Measurements from ENCODE around the gene TXNIP. TPM values are rescaled to one million over a fixed set of nuclear protein-coding genes. Genes with fewer than 3 reads are reported as not detected.
"Not testable (repeated sequence)": the region's sequence is repeated elsewhere in the genome, so short reads cannot be mapped to it uniquely, and the experiment has no call there.

The TXNIP gene
- total RNA-seq, 1 experiment from 2014 or later: 23.2 TPM

- no peaks in the 10 kb centered on the region for H3K23me2 ChIP-seq (ENCODE audit: insufficient read length, low read depth, low read length, poor library complexity, severe bottlenecking)
- H3T11ph ChIP-seq (ENCODE audit: low read length): no peak overlapping the region
- Mint-ChIP-seq H3K36me3 (ENCODE audit: insufficient read depth in 1 of 3, low read depth in 3 of 3) (no peaks in the 10 kb centered on the region), H3K27me3 (ENCODE audit: low read depth) (peaks cover 2% of the 10 kb centered on the region; the same call in 1 of the 2 replicates), H3K9me3 (no peaks in the 10 kb centered on the region), H3K4me3 (no peak overlapping the region), H3K27ac (no peak overlapping the region), H3K4me1 (peaks cover 4 to 6% of the 10 kb centered on the region in 2 experiments; a peak in 3 of 4 replicates)
- no peak overlapping the region for H3K56ac ChIP-seq (ENCODE audit: insufficient read length, low read depth, low read length)
- no peak overlapping the region for H2BK15ac ChIP-seq (ENCODE audit: low read depth, low read length)
- H2BK20ac ChIP-seq (ENCODE audit: low read depth, low read length, poor library complexity, severe bottlenecking): no peak overlapping the region
- no peak overlapping the region for H4K91ac ChIP-seq (ENCODE audit: insufficient read length, low read depth, low read length)
- no peaks in the 10 kb centered on the region for H3K9me3 ChIP-seq (ENCODE audit: control insufficient read depth, low read depth, low read length)
- no peak overlapping the region for H2AK5ac ChIP-seq (ENCODE audit: insufficient read length, low read length)
- no peaks in the 10 kb centered on the region for H3K79me2 ChIP-seq (ENCODE audit: insufficient read depth, low read length)
- H3K4me2 ChIP-seq (ENCODE audit: insufficient read depth, insufficient read length, low read length): no peak overlapping the region
- H3K4me1 ChIP-seq (ENCODE audit: insufficient read depth, low read length): no peaks in the 10 kb centered on the region
- no peak overlapping the region for H3K4ac ChIP-seq (ENCODE audit: low read depth, low read length)
- no peak overlapping the region for H3K14ac ChIP-seq (ENCODE audit: insufficient read depth, low read length)
- H4K5ac ChIP-seq (ENCODE audit: insufficient read length, low read depth, low read length): no peak overlapping the region
- no peak overlapping the region for H2BK5ac ChIP-seq (ENCODE audit: insufficient read length, low read length)
- no peaks in the 10 kb centered on the region for H4K20me1 ChIP-seq (ENCODE audit: control insufficient read depth, insufficient read depth, insufficient read length)
- no peak for DNase-seq
- H3K18ac ChIP-seq (ENCODE audit: insufficient read length, low read depth, low read length): no peak overlapping the region
- no peak overlapping the region for H2BK120ac ChIP-seq (ENCODE audit: low read depth, low read length, poor library complexity, severe bottlenecking)
- TF ChIP-seq CTCF (conservative IDR thresholded peaks at IDR 0.05): no peak
- H3K27ac ChIP-seq (ENCODE audit: insufficient read length, low read depth, low read length): no peak overlapping the region
- no peak overlapping the region for H2BK12ac ChIP-seq (ENCODE audit: insufficient read length, low read depth, low read length)
- no peak overlapping the region for H3K9ac ChIP-seq (ENCODE audit: extremely low read depth, insufficient read length, low read length)
- no peaks in the 10 kb centered on the region for H3K27me3 ChIP-seq (ENCODE audit: insufficient read depth, low read length)
- no peak overlapping the region for H4K8ac ChIP-seq (replicated peaks; ENCODE audit: insufficient read length, low read depth, low read length)
- H2AFZ ChIP-seq (ENCODE audit: low read length): no peak overlapping the region
- H3K79me1 ChIP-seq (ENCODE audit: insufficient read depth, low read depth, low read length, poor library complexity, severe bottlenecking): no peaks in the 10 kb centered on the region
- H3K23ac ChIP-seq (ENCODE audit: insufficient read length, low read depth, low read length): no peak overlapping the region
These were observed 32.7 kb upstream of the TXNIP start for GRCh38 chr1:146029117-146029516.

- not testable (repeated sequence) for H3K4me2 ChIP-seq (ENCODE audit: insufficient read depth, insufficient read length, low read length)
- no CpG with 5 or more reads among the region's 1 CpG for WGBS (ENCODE audit: extremely low coverage, insufficient read length, low lambda C conversion rate)
These were observed 30.3 kb upstream of the TXNIP start for GRCh38 chr1:146026650-146027049.

More at GRCh38 chr1:146026650-146027049, 30.3 kb upstream of the TXNIP start:
- not testable (repeated sequence) for H2AK5ac ChIP-seq (ENCODE audit: insufficient read length, low read length); H4K8ac ChIP-seq (replicated peaks; ENCODE audit: insufficient read length, low read depth, low read length); H4K5ac ChIP-seq (ENCODE audit: insufficient read length, low read depth, low read length); H2BK12ac ChIP-seq (ENCODE audit: insufficient read length, low read depth, low read length); H4K20me1 ChIP-seq (ENCODE audit: control insufficient read depth, insufficient read depth, insufficient read length); H3K23me2 ChIP-seq (ENCODE audit: insufficient read length, low read depth, low read length, poor library complexity, severe bottlenecking); H4K91ac ChIP-seq (ENCODE audit: insufficient read length, low read depth, low read length); H3K27ac ChIP-seq (ENCODE audit: insufficient read length, low read depth, low read length); H3K79me1 ChIP-seq (ENCODE audit: insufficient read depth, low read depth, low read length, poor library complexity, severe bottlenecking); H3K14ac ChIP-seq (ENCODE audit: insufficient read depth, low read length); H3K36me3 Mint-ChIP-seq (ENCODE audit: insufficient read depth in 1 of 3, low read depth in 3 of 3); H3K18ac ChIP-seq (ENCODE audit: insufficient read length, low read depth, low read length); H3K79me2 ChIP-seq (ENCODE audit: insufficient read depth, low read length); H2BK5ac ChIP-seq (ENCODE audit: insufficient read length, low read length); H3K9me3 Mint-ChIP-seq; H3K23ac ChIP-seq (ENCODE audit: insufficient read length, low read depth, low read length); H3K4me1 ChIP-seq (ENCODE audit: insufficient read depth, low read length); H2AFZ ChIP-seq (ENCODE audit: low read length); H3K9me3 ChIP-seq (ENCODE audit: control insufficient read depth, low read depth, low read length); H2BK120ac ChIP-seq (ENCODE audit: low read depth, low read length, poor library complexity, severe bottlenecking); H3K27me3 Mint-ChIP-seq (ENCODE audit: low read depth); H3K4me3 Mint-ChIP-seq; DNase-seq; H3T11ph ChIP-seq (ENCODE audit: low read length); H3K27ac Mint-ChIP-seq; H3K9ac ChIP-seq (ENCODE audit: extremely low read depth, insufficient read length, low read length); H3K4me1 Mint-ChIP-seq; H2BK20ac ChIP-seq (ENCODE audit: low read depth, low read length, poor library complexity, severe bottlenecking); H3K4ac ChIP-seq (ENCODE audit: low read depth, low read length); H2BK15ac ChIP-seq (ENCODE audit: low read depth, low read length); H3K27me3 ChIP-seq (ENCODE audit: insufficient read depth, low read length); H3K56ac ChIP-seq (ENCODE audit: insufficient read length, low read depth, low read length)

Data from H9 (cell line).